Limb (tissue), 2 donors: ENCODE measurements around the gene KANSL1.
"Not testable (repeated sequence)": the region's sequence is repeated elsewhere in the genome, so short reads cannot be mapped to it uniquely, and the experiment has no call there.

Experiments
- DNase-seq, 2 donors: peaks; one replicate each; pipeline ENCODE4 v3.0.0-alpha.2; 2016; ENCODE audit errors: extremely low spot score in 2 of 2

KANSL1 gene, protein sequence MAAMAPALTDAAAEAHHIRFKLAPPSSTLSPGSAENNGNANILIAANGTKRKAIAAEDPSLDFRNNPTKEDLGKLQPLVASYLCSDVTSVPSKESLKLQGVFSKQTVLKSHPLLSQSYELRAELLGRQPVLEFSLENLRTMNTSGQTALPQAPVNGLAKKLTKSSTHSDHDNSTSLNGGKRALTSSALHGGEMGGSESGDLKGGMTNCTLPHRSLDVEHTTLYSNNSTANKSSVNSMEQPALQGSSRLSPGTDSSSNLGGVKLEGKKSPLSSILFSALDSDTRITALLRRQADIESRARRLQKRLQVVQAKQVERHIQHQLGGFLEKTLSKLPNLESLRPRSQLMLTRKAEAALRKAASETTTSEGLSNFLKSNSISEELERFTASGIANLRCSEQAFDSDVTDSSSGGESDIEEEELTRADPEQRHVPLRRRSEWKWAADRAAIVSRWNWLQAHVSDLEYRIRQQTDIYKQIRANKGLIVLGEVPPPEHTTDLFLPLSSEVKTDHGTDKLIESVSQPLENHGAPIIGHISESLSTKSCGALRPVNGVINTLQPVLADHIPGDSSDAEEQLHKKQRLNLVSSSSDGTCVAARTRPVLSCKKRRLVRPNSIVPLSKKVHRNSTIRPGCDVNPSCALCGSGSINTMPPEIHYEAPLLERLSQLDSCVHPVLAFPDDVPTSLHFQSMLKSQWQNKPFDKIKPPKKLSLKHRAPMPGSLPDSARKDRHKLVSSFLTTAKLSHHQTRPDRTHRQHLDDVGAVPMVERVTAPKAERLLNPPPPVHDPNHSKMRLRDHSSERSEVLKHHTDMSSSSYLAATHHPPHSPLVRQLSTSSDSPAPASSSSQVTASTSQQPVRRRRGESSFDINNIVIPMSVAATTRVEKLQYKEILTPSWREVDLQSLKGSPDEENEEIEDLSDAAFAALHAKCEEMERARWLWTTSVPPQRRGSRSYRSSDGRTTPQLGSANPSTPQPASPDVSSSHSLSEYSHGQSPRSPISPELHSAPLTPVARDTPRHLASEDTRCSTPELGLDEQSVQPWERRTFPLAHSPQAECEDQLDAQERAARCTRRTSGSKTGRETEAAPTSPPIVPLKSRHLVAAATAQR (N-terminal part only)

DNA sequence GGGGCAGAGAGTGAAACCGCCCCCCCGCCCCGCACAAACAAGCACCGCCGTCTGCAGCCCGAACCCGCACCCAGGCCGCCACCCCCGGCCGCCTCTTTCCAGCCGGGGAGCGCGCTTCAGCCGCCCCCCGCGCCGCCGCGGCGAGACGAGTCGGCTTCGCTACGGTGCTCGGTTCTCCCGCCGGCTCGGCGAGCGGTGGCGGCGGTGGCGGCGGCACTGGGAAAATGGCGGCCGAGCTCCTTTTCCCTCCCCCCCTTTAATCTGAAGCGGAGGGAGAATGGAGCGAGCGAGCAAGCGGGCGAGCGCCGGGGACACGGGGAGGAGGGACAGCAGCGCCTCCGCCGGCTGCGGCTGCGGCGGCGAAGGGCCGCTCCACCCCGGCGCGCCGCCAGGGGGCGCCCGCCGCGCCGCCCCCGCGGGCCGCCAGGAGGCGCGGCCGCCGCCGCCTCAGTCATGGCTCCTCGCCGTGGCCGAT lies at the start of gene KANSL1:
Gene KANSL1, minus strand, starts transcription at position 279 of the 475 bp plus-strand sequence. CDS start 21,286 bp downstream, outside the sequence.
- DNase-seq: peak; percentile 91 to 93

DNA sequence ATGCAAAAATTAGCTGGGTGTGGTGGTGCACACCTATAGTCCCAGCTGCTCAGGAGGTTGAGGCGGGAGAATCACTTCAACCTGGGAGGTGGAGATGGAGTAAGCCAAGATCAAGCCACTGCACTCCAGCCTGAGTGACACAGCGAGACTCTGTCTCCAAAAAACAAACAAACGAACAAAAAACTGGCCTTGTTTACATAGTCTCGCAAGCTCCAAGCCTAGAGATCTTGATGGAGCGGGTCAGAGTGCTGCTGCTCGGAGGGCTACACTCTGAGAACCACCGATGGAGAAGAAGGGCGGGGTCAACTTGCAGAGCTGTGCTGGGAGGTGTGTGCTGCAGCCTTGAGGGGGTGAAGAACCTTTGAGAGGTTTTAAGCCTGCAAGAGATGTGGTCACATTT lies 38.1 kb upstream of the KANSL1 start:
- not testable (repeated sequence) for DNase-seq

DNA sequence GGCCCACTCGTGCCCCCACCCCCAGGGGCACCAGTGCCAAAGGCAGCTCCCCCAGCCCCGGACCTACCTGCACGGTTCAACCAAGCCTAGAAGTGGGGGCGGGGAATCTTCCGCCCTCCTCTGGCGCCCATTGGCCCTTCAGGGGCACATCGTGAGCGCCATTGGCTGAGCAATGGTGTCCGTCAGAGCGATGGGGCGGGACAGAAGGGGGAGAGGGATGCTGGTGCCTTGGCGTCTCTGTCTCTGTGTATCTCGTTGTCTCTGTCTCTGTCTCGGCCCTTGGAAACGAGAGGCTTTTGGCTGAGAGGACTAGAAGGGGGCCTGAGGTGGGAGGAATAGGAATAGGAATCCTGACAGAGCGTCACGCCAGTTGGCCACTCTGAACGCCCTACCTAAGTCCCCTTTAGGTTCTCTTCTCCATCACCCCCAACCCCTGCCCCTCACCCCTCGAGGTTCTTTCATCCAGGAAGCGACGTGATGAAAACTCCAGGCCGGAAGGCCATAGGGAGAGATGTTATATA lies 32.1 kb upstream of the KANSL1 start:
- DNase-seq: peak; percentile 85 to 94

DNA sequence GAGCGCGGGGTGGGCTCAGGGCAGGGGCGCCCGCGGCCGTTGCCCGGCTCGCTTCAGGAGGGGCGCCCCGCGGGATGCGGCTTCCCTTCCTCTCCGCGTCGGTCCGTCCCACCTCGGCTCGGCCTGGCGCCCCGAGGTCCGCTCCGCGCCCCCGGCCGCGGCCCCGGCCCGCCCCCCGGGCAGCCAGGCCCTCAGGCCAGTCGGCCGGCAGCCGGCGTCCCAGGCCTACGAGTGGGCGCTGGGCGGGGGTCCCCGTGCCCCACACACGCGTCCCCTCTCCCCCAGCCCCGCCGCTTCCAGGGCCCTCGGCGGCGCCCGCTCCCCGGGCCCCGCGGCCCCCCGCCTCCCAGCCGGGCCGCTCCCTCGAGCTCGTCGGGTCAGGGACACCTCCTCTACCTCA lies 31.6 kb upstream of the KANSL1 start:
- DNase-seq: peak in 1 of 2 donors; percentile 51

DNA sequence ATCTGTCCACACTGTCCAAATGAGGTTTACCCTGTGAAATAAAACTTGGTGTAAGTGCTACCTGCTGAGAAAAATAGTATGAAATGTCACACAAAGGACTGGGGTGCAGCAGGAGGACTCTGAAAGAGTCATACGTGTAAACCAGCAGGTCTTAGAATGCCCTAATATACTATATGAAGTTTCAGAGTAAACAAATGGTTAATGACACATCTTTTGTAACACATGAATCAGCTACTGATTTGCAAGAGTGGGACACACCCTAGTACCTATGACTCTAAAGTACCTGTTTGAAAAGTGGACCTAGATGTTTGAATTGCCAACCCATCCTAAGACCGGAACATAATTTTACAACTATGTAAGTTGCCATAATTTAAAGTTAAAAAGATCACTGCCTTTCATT lies 29.8 kb upstream of the KANSL1 start:
- not testable (repeated sequence) for DNase-seq

DNA sequence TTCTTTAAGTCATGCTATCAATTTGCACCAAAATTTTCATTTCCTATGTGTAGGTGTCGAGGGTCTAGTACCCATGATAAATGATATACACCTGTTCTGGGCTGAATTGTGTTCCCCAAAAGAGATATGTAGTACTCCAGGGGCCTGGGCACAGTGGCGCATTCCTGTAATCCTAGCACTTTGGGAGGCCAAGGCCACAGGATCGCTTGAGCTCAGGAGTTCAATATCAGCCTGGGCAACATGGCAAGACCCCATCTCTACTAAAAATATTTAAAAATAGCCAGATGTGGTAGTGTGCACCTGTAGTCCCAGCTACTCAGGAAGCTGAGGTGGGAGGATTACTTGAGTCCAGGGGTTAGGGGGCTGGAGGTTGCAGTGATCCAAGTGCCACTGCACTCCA lies 23.5 kb upstream of the KANSL1 start:
- DNase-seq: no peak

DNA sequence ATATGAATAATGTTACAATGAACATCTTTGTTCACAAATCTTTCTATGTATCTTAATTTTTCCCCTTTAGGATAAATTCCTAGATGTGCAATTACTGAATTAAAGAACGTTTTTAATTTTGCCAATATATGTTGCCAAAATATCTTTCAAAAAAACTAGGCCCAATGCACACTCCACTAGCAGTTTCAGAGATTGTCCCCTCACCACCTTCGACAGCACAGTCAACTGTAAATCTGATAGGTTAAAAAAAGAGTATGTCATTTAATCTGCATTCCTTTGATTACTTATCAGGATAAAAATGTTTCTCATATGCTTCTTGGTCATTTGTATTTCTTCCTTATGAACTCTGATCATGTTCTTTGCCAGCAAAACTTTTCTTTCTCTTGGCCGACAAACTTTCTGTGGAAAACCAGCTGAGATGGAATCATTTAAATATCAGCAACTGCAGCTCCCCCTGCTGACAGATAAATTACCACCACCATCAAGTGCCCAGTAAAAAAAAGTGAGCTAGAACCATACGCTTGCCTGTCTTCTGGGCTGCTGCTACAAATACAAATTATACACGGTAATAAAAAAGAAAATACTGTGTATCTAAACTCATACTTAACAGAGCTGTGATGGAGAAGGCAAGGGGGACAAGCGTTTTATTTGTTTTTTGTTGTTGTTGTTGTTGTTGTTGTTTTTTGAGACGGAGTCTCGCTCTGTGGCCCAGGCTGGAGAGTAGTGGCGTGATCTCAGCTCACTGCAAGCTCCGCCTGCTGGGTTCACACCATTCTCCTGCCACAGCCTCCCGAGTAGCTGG lies 19.6 kb upstream of the KANSL1 start:
- DNase-seq: peak; percentile 45 to 73

DNA sequence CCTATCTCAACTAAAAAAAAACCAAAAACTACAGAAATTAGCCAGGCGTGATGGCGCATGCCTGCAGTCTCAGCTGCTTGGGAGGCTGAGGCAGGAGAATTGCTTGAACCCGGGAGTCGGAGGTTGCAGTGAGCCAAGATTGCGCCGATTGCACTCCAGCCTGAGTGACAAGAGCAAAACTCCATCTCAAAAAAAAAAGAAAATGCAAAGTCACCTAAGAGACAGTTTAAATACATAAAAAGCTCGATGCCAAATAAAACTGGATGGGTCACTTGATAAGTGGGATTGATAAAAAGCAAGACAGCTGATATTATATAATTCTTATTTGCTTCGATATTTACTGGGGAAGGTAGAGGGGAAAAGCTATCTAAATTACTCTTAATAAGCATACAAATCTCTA lies 15.8 kb upstream of the KANSL1 start:
- no peak for DNase-seq

DNA sequence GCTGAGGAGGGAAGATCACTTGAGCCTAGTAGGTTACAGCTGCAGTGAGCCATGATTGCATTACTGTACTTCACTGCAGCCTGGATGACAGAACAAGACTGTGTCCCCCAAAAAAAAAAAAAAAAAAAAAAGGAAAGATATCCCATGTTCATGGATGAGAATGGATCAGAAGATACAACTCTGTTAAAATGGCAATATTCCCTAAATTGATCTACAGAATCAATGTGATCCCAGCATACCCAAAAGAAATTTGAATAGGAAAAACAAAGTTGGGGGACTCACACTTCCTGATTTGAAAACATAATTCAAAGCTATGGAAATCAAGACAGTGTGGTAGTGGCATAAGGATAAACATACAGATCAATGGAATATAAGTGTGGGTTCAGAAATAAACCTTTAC lies 12.7 kb upstream of the KANSL1 start:
- DNase-seq: no peak

DNA sequence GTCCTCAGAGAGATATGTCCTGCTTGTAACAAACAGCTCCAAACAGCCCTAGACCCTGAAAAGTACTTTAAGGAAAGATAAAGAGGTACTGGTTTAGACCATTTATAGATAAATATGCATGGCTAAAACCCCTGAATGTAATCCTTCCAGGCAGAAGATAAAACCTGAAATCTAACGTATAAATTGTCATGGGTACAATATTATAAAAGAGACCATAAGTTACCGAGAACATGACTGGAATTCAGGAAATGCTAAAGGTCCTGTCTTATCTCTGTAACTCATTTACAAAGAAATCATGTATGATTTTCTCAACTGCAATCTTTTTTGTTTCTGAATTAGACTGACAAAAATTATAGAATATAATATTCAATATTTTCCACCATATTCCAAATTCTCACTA lies 9.2 kb upstream of the KANSL1 start:
- DNase-seq: no peak

DNA sequence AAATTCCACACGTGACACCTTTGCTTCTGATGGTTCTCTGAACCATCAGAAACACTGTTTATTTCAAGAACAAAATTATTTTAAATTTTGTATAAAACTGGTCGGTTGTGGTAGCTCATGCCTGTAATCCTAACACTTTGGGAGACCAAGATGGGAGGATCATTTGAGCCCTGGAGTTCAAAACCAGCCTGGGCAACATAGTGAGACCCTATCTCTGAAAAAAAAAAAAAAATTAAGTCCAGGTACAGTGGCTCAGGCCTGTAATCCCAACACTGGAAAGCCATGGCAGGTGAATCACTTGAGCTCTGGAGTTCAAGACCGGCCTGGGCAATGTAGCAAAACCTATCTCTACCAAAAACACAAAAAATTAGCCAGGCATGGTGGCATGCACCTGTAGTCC lies 8.3 kb upstream of the KANSL1 start:
- no peak for DNase-seq

DNA sequence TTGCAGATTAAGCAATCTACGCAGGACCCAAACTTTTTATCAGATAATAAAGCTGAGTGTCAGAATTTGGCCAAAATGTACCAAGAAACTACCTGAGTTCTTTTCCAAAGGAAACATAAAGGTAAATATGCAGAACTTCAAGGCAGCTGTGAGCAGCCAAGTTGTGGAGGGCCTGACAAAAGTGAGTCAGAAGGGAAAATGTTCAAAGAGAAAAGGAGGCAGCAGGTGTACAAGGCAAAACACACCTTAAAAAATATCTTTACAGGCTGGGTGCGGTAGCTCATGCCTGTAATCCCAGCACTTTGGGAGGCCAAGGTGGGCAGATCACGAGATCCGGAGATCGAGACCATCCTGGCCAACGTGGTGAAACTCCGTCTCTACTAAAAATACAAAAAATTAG lies 7.0 kb upstream of the KANSL1 start:
- DNase-seq: no peak

DNA sequence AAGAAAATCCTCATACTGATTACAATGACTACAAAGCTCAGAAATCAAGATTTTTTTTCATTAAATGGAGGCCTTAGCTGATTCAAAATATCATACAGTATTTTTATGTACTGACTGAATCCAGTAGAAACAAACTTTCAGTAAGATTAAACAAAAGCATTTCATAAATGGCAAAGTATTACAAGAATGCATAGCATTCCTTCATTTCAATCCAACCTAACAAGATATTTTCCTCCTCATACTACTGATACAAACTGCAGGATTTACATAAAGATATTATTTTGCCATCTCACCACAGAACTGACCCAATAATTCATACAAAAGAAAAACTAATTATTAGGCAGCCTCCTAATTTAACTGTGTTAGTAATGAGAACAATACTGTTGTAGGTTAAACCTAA lies 6.2 kb upstream of the KANSL1 start:
- DNase-seq: no peak

DNA sequence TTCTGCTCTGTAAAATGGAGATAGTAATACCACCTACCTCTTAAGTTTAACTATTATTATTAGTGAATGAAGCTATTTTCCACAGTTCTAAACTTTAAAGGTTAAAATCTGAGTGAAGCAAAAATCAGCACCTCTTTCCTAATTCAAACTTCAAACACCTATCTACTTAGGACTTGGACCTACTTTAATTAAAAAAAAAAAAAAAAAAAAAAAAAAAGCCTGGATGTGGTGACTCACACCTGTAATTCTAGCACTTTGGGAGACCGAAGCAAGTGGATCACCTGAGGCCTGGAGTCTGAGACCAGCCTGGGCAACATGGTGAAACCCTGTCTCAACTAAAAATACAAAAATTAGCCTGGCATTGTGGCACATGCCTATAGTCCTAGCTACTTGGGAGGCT lies 5.0 kb upstream of the KANSL1 start:
- no peak for DNase-seq

DNA sequence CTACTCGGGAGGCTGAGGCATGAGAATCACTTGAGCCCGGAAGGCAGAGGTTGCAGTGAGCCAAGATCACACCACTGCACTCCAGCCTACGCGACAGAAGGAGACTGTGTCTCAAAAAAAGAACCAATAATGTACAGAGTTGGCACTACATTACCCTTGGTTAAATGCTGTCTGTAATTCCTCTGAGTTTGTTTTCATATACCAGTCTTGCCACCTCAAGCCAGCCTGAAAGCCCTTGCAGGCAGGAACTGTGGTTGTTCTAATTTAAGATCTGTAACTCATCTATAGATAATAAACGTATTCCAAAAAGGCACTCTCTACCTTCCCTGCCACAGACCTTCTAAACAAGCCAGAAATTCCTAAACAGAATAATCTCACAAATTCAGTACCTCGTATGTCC lies 4.3 kb upstream of the KANSL1 start:
- DNase-seq: no peak

DNA sequence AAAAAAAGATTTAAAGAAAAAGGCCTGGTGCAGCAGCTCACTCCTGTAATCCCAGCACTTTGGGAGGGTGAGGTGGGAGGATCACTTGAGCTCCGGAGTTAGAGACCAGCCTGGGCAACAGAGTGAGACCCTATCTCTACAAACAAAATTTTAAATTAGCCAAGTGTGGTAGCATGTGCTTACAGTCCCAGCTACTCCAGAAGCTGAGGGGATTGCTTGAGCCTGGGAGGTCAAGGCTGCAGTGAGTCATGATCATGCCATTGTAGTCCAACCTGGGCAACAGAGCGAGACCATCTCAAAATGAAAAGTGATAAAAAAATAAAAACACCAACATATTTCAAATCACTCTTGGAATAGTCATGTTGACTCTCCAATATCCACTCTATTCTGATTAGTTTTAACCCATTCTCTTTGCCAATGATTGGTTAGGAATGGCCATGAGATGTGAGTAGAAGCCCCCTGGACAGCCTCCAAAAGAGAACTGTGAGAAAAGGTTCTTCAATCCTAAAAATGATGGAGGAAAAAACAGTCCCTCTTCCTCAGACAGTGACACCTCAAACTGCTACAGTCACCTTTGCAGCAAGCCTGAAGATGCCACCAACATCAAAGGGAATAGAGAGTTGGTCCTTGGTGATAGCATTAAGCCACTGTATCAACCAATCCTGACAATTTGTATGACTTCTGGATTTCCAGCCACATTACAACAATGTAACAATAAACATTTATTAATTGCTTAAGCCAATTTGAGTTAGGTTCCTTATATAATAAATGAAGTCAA lies 2.9 kb upstream of the KANSL1 start:
- DNase-seq: no peak

DNA sequence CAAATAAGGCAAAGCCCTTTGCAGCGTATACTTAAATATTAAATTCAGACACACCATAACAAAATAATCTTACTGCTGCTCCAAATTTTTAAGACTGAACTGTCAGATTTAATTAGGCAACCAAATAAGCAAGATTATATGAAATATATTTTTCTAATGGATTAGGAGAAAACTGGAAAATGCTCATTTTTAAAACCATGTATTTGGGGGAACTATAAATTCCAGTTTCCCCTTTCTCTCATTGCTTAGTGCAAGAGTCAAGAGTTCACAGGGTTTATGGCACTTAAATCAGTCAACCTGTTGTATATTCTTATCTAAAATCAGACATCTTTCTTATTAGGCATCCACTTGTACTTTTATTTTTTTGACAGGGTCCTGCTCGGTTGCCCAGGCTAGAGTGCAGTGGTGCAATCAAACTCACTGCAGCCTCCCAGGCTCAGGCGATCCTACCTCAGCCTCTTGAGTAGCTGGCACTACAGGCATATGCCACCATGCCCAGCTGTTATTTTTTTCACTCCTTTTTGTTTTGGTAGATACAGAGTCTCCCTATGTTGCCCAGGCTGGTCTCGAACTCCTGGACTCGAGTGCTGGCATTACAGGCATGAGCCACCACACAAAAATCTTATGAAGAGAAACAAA lies 2.1 kb upstream of the KANSL1 start:
- no peak for DNase-seq

DNA sequence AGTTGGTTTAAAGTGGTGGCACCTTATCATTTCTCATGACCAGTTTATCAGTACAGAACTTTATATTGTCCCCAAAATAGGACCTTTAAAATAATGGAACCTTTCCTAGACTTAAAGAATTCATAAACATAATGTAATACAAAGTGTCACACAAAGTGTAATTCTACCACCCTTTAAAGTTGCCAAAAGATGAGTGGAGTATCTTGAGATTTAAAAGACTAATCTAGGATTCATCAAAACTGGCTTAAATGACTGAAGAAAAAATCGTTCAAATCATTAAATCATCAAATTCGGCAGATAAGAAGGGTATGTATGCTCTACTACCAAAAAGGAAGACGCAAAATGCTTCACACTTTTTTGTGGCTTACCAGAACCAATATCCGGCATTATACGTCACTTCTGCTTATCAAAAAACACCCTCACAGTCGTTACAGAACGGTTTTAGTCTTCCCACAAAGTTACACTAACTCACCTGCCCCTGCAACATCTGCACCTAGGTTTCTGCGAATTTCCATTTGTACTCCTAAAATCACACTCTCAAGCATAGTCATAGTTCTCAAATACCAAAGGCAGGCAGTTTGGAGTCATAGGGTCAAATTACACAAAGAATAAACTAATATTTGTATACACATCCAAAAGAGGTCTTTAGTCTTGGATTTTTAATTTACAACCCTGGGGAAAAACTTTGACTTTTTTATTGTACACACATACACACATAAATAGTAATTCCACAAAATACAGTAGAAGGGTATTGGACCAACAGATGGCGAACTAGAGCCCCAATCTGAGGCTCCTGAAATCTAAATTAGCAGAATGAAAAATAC lies 1.4 kb upstream of the KANSL1 start:
- peak in 1 of 2 donors; percentile 51 for DNase-seq
